Mesenchymal stem cell (in vitro differentiated cells and primary cell): Measurements from ENCODE around the gene GPSM1.

ENCODE experiments used
- DNase-seq: peaks from one replicate; pipeline ENCODE4 v3.0.0-alpha.2; 2013
- H2AFZ ChIP-seq: one replicate; pipeline ENCODE4 v1.6.1; 2013; ENCODE audit warnings: low read depth, mild to moderate bottlenecking, control low read depth, inconsistent platforms, low read length, moderate library complexity
- H2AK5ac ChIP-seq: 2 replicates; pipeline ENCODE4 v1.6.1; 2013; ENCODE audit warnings: low read length, moderate library complexity, mild to moderate bottlenecking, inconsistent platforms; ENCODE audit not compliant: severe bottlenecking
- H2BK120ac ChIP-seq: one replicate; pipeline ENCODE4 v1.6.1; 2013; ENCODE audit warnings: low read depth, mild to moderate bottlenecking, inconsistent platforms, low read length, moderate library complexity
- H2BK12ac ChIP-seq, 2 experiments: one replicate each; pipeline ENCODE4 v1.6.1; 2013; ENCODE audit warnings: inconsistent platforms in 2 of 2, low read length in 2 of 2, mild to moderate bottlenecking in 2 of 2, moderate library complexity in 2 of 2, control low read depth in 1 of 2
- H2BK15ac ChIP-seq: one replicate; pipeline ENCODE4 v1.6.1; 2013; ENCODE audit warnings: mild to moderate bottlenecking, low read depth, inconsistent platforms; ENCODE audit not compliant: poor library complexity, severe bottlenecking
- H2BK5ac ChIP-seq: 2 replicates; pipeline ENCODE4 v1.6.1; 2013; ENCODE audit warnings: low read depth, mild to moderate bottlenecking, low read length, control low read depth, inconsistent platforms; ENCODE audit not compliant: poor library complexity, severe bottlenecking
- H3K14ac ChIP-seq, 2 experiments: one replicate each; pipeline ENCODE4 v1.6.1; 2013; ENCODE audit warnings: inconsistent platforms in 2 of 2, low read length in 2 of 2, control low read depth in 1 of 2, mild to moderate bottlenecking in 1 of 2, moderate library complexity in 1 of 2
- H3K18ac ChIP-seq, 2 experiments: one replicate each; pipeline ENCODE4 v1.6.1; 2013; ENCODE audit warnings: inconsistent platforms in 2 of 2, low read length in 2 of 2, control low read depth in 1 of 2, low read depth in 1 of 2, mild to moderate bottlenecking in 1 of 2
- H3K23ac ChIP-seq, 2 experiments: one replicate each; pipeline ENCODE4 v1.6.1; 2013; ENCODE audit warnings: inconsistent platforms in 2 of 2, low read length in 2 of 2, mild to moderate bottlenecking in 2 of 2, moderate library complexity in 2 of 2, control low read depth in 1 of 2
- H3K27ac ChIP-seq: 2 replicates; pipeline ENCODE4 v1.5.1; 2013; ENCODE audit warnings: mild to moderate bottlenecking, moderate library complexity, low read length, control low read depth, inconsistent platforms; ENCODE audit not compliant: poor library complexity, severe bottlenecking
- H3K27me3 ChIP-seq, 2 experiments: 2 replicates each; pipeline versions ENCODE4 v1.6.1 to v1.7.0; 2013; ENCODE audit warnings: low read length in 2 of 2, mild to moderate bottlenecking in 2 of 2, moderate library complexity in 2 of 2, control low read depth in 1 of 2, inconsistent platforms in 1 of 2; ENCODE audit not compliant: control insufficient read depth in 1 of 2, insufficient read depth in 1 of 2
- H3K36me3 ChIP-seq, 2 experiments: 2 replicates each; pipeline versions ENCODE4 v1.6.1 to v1.7.0; 2013; ENCODE audit warnings: low read length in 2 of 2, control low read depth in 1 of 2, inconsistent platforms in 1 of 2, low read depth in 1 of 2, mild to moderate bottlenecking in 1 of 2; ENCODE audit not compliant: insufficient read depth in 2 of 2, control insufficient read depth in 1 of 2
- H3K4ac ChIP-seq, 2 experiments: one replicate each; pipeline ENCODE4 v1.6.1; 2013; ENCODE audit warnings: inconsistent platforms in 2 of 2, low read length in 2 of 2, mild to moderate bottlenecking in 2 of 2, moderate library complexity in 2 of 2, control low read depth in 1 of 2, low read depth in 1 of 2
- H3K4me1 ChIP-seq: 2 replicates; pipeline ENCODE4 v1.6.1; 2013; ENCODE audit warnings: low read depth, low read length, control low read depth; ENCODE audit not compliant: control insufficient read depth, insufficient read depth
- H3K4me2 ChIP-seq: 2 replicates; pipeline ENCODE4 v1.6.1; 2013; ENCODE audit warnings: low read length, mild to moderate bottlenecking, inconsistent platforms; ENCODE audit not compliant: poor library complexity, severe bottlenecking
- H3K4me3 ChIP-seq, 2 experiments: 2 replicates each; pipeline versions ENCODE4 v1.5.1 to v1.7.0; 2013; ENCODE audit warnings: low read length in 2 of 2, mild to moderate bottlenecking in 2 of 2, control low read depth in 1 of 2, low read depth in 1 of 2; ENCODE audit not compliant: insufficient read depth in 1 of 2
- H3K79me1 ChIP-seq: replicated peaks from 2 replicates; pipeline ENCODE4 v1.6.1; 2013; ENCODE audit warnings: mild to moderate bottlenecking, control low read depth, low read length, inconsistent platforms; ENCODE audit not compliant: poor library complexity, severe bottlenecking
- H3K9ac ChIP-seq: 2 replicates; pipeline ENCODE4 v1.7.0; 2013; ENCODE audit warnings: mild to moderate bottlenecking, low read length, moderate library complexity
- H3K9me3 ChIP-seq: 2 replicates; pipeline ENCODE4 v1.7.0; 2013; ENCODE audit warnings: mild to moderate bottlenecking, low read length; ENCODE audit not compliant: control insufficient read depth
- H4K8ac ChIP-seq: one replicate; pipeline ENCODE4 v1.6.1; 2013; ENCODE audit warnings: inconsistent platforms, mild to moderate bottlenecking, low read length, moderate library complexity
- H4K91ac ChIP-seq: one replicate; pipeline ENCODE4 v1.6.1; 2013; ENCODE audit warnings: mild to moderate bottlenecking, low read length, inconsistent platforms
- WGBS: methylation state at CpG from one replicate; pipeline ENCODE4 v1.1.7; 2013; ENCODE audit warnings: mixed read lengths; 5-methylcytosine and 5-hydroxymethylcytosine counted together

Gene GPSM1

DNA sequence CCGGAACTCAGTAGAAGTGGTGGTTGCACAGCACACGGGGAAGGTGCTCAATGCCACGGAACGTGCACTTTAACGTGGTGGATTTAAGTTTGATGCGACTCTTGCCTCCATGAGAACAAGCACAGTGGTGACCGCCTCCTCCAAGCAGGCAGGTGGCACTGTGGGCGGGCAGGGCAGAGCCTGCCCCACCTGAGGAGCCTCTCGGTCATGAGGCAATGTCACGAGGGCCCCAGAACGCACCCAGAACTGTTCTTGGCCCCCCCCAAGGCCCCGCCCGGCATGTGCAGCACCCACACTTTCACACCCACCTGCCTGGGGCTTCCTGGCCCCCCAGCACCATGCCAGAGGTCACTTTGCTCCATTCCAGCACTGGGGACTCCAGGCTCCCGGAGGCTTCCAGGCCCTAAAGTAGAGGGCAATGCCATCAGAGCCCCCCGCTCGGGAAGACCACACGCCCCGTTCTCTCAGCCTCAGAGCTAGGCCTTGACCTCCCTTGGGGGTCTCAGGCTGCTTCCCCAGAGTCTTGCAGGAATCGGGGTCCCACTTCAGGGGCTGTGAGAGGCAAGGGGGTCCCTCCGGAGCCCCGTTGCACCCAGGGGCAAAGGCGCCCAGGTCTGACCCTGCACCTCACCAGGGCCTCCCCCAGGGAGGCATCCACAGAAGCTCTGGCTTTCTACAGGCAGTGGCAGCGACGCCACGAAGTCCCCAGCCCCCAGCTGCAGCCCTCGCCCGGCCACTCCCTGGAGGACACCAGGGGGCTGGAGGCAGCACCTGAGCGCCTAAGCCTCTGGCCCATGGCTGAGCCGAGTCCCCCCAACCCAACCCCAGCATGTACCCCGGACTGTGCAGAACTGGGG, 37.5 kb upstream of the GPSM1 start:
- Histone ChIP-seq H3K27ac (no peak overlapping the region), H2AFZ (no peak overlapping the region), H3K36me3 (no peaks in the 10 kb centered on the region), H3K79me1 (no peaks in the 10 kb centered on the region), H3K9ac (no peak overlapping the region), H3K4me1 (no peaks in the 10 kb centered on the region), H4K91ac (no peak overlapping the region), H2BK120ac (no peak overlapping the region), H2BK5ac (no peak overlapping the region), H2AK5ac (no peak overlapping the region), H3K4me2 (no peak overlapping the region), H3K9me3 (no peaks in the 10 kb centered on the region), H3K4me3 (no peak overlapping the region), H4K8ac (no peak overlapping the region), H3K4ac (no peak overlapping the region), H3K14ac (no peak overlapping the region), H3K23ac (no peak overlapping the region), H2BK12ac (no peak overlapping the region), H2BK15ac (no peak overlapping the region), H3K27me3 (peaks cover 6 to 58% of the 10 kb centered on the region in 2 experiments), H3K18ac (no peak overlapping the region)
- 89% methylated on average over 30 of the region's 30 CpGs for WGBS
- DNase-seq, result no peak

DNA sequence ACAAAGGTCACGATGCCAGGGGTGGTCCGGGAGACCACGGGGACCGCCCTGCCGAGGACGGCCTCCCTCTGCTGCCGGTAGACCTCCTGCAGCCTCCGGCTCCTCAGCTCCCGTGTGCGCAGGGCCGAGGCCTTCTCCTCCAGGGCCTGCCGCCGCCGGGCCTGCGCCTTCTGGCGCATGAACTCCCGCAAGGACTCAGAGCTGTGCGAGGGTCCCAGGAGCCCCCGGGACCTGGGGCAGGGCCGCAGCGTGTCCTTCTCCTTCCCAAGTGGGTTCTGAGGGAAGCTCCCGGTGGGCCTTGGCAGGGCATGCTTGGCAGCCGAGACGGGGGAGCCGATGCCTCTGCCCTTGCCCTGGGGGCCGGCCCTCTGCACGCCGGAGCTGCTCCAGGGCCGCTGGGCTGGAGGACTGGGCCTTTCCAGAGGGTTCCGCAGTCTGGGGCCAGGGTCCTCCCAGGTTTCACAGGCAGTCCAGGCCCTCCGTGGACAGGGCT, 36.8 kb upstream of the GPSM1 start:
- WGBS, result 94% methylated on average over 31 of the region's 31 CpGs
- H3K27me3 ChIP-seq, result peaks cover 6 to 54% of the 10 kb centered on the region in 2 experiments
- H3K4me1 ChIP-seq, result no peaks in the 10 kb centered on the region
- no peak overlapping the region for H4K91ac ChIP-seq
- H4K8ac ChIP-seq, result no peak overlapping the region
- H2BK5ac ChIP-seq, result no peak overlapping the region
- H3K4me3 ChIP-seq, result no peak overlapping the region
- no peak overlapping the region for H3K18ac ChIP-seq
- H3K27ac ChIP-seq, result no peak overlapping the region
- H3K9me3 ChIP-seq, result no peaks in the 10 kb centered on the region
- H3K79me1 ChIP-seq, result no peaks in the 10 kb centered on the region
- H3K23ac ChIP-seq, result no peak overlapping the region
- H2AFZ ChIP-seq, result no peak overlapping the region
- H3K36me3 ChIP-seq, result no peaks in the 10 kb centered on the region
- DNase-seq, result no peak
- no peak overlapping the region for H2AK5ac ChIP-seq
- no peak overlapping the region for H2BK12ac ChIP-seq
- no peak overlapping the region for H2BK120ac ChIP-seq
- H3K4me2 ChIP-seq, result no peak overlapping the region
- H3K4ac ChIP-seq, result no peak overlapping the region
- no peak overlapping the region for H3K9ac ChIP-seq
- no peak overlapping the region for H2BK15ac ChIP-seq
- no peak overlapping the region for H3K14ac ChIP-seq

DNA sequence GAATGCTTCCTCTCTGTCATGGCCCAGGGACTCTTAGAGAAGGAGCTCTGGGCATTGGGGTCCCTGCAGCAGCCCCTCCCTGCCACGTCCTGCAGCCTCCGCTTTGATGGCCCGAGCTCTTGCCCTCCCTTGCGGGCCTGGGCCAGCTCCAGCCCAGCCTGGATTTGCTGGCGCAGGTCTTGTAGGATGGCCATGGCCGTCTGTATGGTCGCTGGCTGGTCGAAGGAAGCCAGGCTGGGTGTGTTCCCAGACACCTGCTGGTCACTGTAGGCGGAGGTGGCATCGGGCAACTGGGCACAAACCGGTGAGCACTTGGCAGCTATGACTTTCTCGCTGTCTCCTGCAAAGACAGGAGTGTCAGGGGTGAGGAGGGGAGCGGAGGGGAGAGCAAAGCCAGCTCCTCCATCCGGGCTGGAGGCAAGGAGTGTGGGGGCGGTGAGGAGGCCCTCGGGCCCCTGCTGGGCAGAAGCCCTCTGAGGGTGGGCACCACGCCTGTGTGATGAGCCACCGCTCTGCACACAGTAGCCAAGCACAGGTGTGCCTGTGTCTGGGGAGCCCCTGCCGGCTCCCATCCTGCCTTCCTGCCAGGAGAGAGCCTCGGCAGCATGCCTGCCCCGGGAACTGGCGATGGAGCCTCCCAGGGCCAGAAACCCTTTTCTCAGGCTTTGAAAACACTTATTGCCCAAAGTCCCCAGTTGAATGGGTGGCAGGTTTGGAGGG, 35.9 kb upstream of the GPSM1 start:
- Histone ChIP-seq H3K14ac (no peak overlapping the region), H3K4me2 (no peak overlapping the region), H3K36me3 (no peaks in the 10 kb centered on the region), H4K91ac (no peak overlapping the region), H3K4me3 (no peak overlapping the region), H2BK12ac (no peak overlapping the region), H3K79me1 (no peaks in the 10 kb centered on the region), H2AK5ac (no peak overlapping the region), H3K23ac (no peak overlapping the region), H3K27me3 (peaks cover 6 to 55% of the 10 kb centered on the region in 2 experiments), H3K9me3 (no peaks in the 10 kb centered on the region), H2AFZ (no peak overlapping the region), H3K27ac (no peak overlapping the region), H3K4ac (no peak overlapping the region), H3K9ac (no peak overlapping the region), H2BK120ac (no peak overlapping the region), H2BK15ac (no peak overlapping the region), H4K8ac (no peak overlapping the region), H2BK5ac (no peak overlapping the region), H3K18ac (no peak overlapping the region), H3K4me1 (no peaks in the 10 kb centered on the region)
- no peak for DNase-seq
- 94% methylated on average over 22 of the region's 22 CpGs for WGBS

DNA sequence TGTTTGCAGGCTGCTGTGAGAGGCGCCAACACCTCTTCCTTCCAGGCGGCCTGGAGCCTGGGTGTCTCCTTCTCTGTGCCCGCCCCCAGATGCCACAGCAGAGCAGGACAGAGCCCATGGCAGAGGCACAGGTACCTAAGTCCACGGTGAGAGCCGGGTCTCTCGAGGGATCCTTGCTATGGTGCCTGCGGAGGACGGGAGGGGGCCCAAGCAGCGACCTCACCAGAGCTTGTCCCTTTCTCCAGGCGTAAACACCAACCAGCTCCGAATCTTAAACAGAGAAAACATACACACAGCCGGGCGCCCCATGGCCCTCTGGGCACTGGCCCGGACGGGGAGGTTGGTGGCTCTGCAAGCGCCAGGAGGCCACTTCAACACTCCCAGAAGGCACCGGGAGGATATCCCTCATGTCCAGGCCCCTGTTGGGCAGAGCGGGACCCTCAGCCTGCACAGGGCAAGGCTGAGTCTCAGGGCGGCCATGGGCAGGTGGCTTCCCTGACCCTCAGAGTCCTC, 35.3 kb upstream of the GPSM1 start:
- Histone ChIP-seq H3K23ac (no peak overlapping the region), H2BK15ac (no peak overlapping the region), H2BK12ac (no peak overlapping the region), H4K8ac (no peak overlapping the region), H3K14ac (no peak overlapping the region), H3K4ac (no peak overlapping the region), H2AFZ (no peak overlapping the region), H3K18ac (no peak overlapping the region), H3K4me1 (peaks cover 2% of the 10 kb centered on the region), H3K4me3 (no peak overlapping the region), H3K9ac (no peak overlapping the region), H4K91ac (no peak overlapping the region), H3K79me1 (no peaks in the 10 kb centered on the region), H3K27me3 (peaks cover 3 to 55% of the 10 kb centered on the region in 2 experiments), H3K27ac (no peak overlapping the region), H3K36me3 (no peaks in the 10 kb centered on the region), H3K4me2 (no peak overlapping the region), H3K9me3 (no peaks in the 10 kb centered on the region), H2BK5ac (no peak overlapping the region), H2AK5ac (no peak overlapping the region), H2BK120ac (no peak overlapping the region)
- no peak for DNase-seq
- WGBS, result 89% methylated on average over 19 of the region's 19 CpGs
